ENCODE measurements around the gene STING1.
A peak's percentile ranks its signal among the peaks of the same experiment; 100 is the strongest.

STING1 gene

DNA sequence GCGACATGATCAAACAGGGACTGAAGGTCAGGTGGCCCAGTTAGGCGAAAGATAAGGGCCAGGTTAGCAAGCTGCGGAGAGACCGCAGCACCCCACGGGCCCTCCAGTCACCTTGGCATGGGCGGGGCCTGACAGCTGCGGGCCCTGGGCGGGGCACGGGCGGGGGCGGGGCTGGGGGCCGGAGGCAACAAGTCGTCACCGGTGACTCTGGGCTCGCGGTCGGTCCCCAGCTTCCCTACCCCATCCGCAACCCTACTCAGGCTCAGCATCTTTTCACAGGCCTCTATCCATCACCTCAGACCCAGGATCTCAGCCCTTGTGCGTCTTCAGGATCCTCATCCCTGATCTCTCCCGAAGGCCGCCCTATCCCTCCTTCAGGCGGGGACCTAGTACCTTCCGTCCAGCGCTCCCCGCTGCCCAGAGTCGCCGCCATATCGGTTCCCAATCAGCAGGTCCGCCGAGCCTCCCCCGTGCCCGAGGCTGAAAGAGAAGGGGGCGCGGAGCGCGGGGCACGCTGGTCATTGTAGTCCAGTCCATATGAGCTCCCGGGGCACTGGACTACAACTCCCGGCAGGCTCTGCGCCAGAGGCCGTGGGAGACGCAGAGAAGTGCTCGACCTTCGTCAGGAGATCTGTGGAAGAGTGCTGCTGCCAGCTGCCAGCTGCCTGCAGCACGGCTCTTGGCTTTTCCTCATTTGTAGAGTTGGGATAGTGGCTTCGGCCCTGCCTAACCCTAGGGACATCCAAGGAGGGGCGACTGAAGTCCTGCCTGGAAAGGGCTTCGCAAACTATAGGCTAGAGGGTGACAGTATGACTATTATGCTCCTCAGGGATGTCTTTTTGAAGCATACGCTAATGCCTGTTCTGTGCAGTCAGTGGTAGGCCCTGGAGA lies 43.3 kb downstream of the STING1 start, which contains the start of gene DNAJC18:
TSS of gene DNAJC18 (minus strand) at position 513 of the 891 bp plus-strand sequence. CDS start at position 433, 80 bp downstream.
- no peak for TF ChIP-seq CTCF (IDR thresholded peaks at IDR 0.05; ENCODE audit: low read depth, low read length)
- DNase-seq (ENCODE audit: low read depth, low spot score), result peak; percentile 88
- in situ Hi-C loops (cut with HindIII; ENCODE audit: low sequenced_read_pairs), result no loop called here
- peak within 1 kb of the TSS; percentile 65 for H3K4me3 ChIP-seq (ENCODE audit: low read depth, low read length)

GRCh38 chr5:139438707-139439012 lies 43.9 kb downstream of the STING1 start:
- DNase-seq (ENCODE audit: low read depth, low spot score), result no peak
- TF ChIP-seq CTCF (IDR thresholded peaks at IDR 0.05; ENCODE audit: low read depth, low read length), result no peak
- in situ Hi-C loops (cut with HindIII; ENCODE audit: low sequenced_read_pairs), result no loop called here
- H3K4me3 ChIP-seq (ENCODE audit: low read depth, low read length), result peak overlapping the region; percentile 65

DNA sequence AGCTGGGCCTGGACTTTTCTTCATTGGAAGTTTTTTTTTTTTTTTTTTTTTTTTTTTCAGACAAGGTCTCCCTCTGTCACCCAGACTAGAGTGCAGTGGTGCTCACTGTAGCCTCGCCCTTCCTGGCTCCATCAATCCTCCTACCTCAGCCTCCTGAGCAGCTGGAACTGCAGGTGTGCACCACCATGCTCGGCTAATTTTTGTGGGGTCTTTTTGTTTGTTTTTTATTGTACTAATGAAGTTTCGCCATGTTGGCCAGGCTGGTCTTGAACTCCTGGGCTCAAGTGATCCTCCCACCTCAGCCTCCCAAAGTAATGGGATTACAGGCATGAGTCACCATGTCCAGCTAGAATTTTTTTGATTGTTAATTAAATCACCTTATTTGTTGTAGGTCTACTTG lies 46.9 kb downstream of the STING1 start:
- no peak for TF ChIP-seq CTCF (IDR thresholded peaks at IDR 0.05; ENCODE audit: low read depth, low read length)
- no peak overlapping the region for H3K4me3 ChIP-seq (ENCODE audit: low read depth, low read length)
- in situ Hi-C loops (cut with HindIII; ENCODE audit: low sequenced_read_pairs), result no loop called here
- DNase-seq (ENCODE audit: low read depth, low spot score), result no peak

DNA sequence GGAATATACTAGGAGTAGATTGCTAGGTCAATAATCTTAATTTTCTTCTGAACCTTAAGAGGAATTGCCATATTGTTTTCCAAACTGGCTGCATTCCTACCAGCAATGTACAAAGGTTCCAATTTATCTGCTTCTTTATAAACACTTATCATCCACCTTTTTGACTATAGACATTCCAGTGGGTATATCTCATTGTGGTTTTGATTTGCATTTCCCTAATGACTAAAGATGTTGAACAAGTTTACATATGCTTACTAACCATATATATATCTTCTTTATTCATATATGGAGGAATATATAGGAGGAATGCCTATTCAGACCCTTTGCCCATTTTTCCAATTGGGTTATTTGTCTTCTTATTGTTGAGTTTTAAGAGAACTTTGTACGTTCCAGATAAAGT lies 50.9 kb downstream of the STING1 start:
- no peak for TF ChIP-seq CTCF (IDR thresholded peaks at IDR 0.05; ENCODE audit: low read depth, low read length)
- H3K4me3 ChIP-seq (ENCODE audit: low read depth, low read length), result no peak overlapping the region
- no peak for DNase-seq (ENCODE audit: low read depth, low spot score)
- in situ Hi-C loops (cut with HindIII; ENCODE audit: low sequenced_read_pairs), result no loop called here

DNA sequence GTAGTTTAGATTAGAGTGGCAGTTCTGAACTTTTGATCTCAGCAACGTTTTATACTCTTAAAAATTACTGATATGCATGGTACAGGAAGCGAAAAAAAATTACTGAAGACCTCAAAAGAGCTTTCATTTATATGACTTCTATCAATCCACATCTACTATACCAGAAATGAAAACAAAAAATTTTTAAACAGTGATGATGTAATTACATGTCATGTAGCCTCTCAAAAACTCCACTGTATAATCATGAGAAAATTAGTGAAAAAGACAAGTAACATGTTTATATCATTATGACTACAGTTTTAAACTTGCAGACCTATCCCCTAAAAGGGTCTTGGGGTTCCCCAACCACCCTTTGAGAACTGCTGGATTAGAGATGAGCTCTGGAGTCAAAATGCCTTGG lies 52.5 kb downstream of the STING1 start:
- H3K4me3 ChIP-seq (ENCODE audit: low read depth, low read length), result no peak overlapping the region
- no peak for DNase-seq (ENCODE audit: low read depth, low spot score)
- in situ Hi-C loops (cut with HindIII; ENCODE audit: low sequenced_read_pairs), result no loop called here
- TF ChIP-seq CTCF (IDR thresholded peaks at IDR 0.05; ENCODE audit: low read depth, low read length), result no peak

- no peak overlapping the region for H3K4me3 ChIP-seq (ENCODE audit: low read depth, low read length)
- DNase-seq (ENCODE audit: low read depth, low spot score), result no peak
- no peak for TF ChIP-seq CTCF (IDR thresholded peaks at IDR 0.05; ENCODE audit: low read depth, low read length)
- in situ Hi-C loops (cut with HindIII; ENCODE audit: low sequenced_read_pairs), result no loop called here
Observed at GRCh38 chr5:139426203-139426885, 56.2 kb downstream of the STING1 start.
